Right lung (tissue), 5 donors: Measurements from ENCODE around the gene IFT81. TPM values are rescaled to one million over a fixed set of nuclear protein-coding genes. Genes with fewer than 3 reads are reported as not detected.

ENCODE experiments used
- polyA plus RNA-seq, 5 donors: library from polyadenylated mRNA; unstranded; fragments of 120-200 nt; gene quantifications; one replicate each; pipeline versions ENCODE4 v1.2.1 to v1.2.3, GENCODE V29; 2013; ENCODE audit warnings: inconsistent platforms in 1 of 5, low replicate concordance in 1 of 5; ENCODE audit not compliant: insufficient read length in 5 of 5, insufficient read depth in 1 of 5

Gene IFT81
- polyA plus RNA-seq, 5 donors: 30.8 to 49.5 (median 44.2) TPM

Other genes with a start within 250 kb of the IFT81 start
- gene GLTP, start 243.8 kb upstream of the IFT81 start, polyA plus RNA-seq: 10 to 100 TPM; 25.6 to 38.8 (median 32.0) TPM
- 10 to 100 TPM; 19.8 to 26.0 (median 20.7) TPM for gene TCHP, start 224.1 kb upstream of the IFT81 start, polyA plus RNA-seq
- 10 to 100 TPM; 41.8 to 58.1 (median 54.7) TPM for gene GIT2, start 128.0 kb upstream of the IFT81 start, polyA plus RNA-seq
- gene ANKRD13A, start 124.9 kb upstream of the IFT81 start, polyA plus RNA-seq: 10 to 100 TPM; 34.4 to 45.6 (median 40.6) TPM
- gene C12orf76, start 75.8 kb upstream of the IFT81 start, polyA plus RNA-seq: 10 to 100 TPM; 32.3 to 38.3 (median 36.0) TPM
- 100 to 1,000 TPM; 114 to 156 (median 122) TPM for gene ATP2A2, start 156.9 kb downstream of the IFT81 start, polyA plus RNA-seq